ENCODE data around the gene FBXO24. TPM values are rescaled to one million over a fixed set of nuclear protein-coding genes. Genes with fewer than 3 reads are reported as not detected.

FBXO24 gene, protein sequence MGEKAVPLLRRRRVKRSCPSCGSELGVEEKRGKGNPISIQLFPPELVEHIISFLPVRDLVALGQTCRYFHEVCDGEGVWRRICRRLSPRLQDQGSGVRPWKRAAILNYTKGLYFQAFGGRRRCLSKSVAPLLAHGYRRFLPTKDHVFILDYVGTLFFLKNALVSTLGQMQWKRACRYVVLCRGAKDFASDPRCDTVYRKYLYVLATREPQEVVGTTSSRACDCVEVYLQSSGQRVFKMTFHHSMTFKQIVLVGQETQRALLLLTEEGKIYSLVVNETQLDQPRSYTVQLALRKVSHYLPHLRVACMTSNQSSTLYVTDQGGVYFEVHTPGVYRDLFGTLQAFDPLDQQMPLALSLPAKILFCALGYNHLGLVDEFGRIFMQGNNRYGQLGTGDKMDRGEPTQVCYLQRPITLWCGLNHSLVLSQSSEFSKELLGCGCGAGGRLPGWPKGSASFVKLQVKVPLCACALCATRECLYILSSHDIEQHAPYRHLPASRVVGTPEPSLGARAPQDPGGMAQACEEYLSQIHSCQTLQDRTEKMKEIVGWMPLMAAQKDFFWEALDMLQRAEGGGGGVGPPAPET
- 0.64 TPM in 1 of 2 replicates, not detected in the other for total RNA-seq

DNA sequence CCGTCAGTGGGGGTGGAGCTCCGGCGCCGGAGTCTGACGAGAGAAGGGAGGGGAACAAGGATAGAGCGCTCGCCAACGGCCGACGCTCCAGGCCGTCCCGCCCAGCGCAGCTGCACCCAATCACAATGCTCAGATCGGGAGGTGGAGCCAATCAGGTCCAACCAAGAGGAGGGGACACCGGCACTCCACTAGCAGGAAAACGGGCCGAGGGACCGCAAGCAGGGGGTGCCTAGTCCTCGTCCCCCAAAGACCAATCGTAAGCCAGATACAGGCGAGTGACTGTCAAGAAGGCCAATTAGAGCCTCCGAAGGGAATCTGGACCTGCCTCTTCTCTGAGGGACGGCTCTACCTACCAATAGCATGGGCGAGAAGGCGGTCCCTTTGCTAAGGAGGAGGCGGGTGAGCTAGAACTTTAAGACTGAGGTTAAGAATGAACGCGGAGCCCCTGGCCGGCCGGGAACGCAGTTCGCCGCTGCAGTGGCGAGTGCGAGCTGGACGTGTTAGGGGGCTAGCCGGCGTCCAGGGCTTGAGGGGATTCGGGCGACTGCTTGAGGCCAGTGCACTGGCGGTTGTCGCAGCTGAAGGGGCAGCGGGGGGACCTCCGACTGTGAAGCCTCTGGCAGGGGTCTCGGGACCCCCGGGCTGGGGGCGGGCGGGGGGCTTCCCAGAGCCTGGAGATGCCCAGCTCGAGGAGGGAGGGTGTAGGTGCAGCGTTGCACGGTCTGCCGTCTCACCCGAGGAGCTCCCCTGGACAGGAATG lies at the start of gene FBXO24:
Gene FBXO24, plus strand, starts transcription at position 63 of the 760 bp plus-strand sequence. Its CDS starts 298 bp downstream, at position 361.

DNA sequence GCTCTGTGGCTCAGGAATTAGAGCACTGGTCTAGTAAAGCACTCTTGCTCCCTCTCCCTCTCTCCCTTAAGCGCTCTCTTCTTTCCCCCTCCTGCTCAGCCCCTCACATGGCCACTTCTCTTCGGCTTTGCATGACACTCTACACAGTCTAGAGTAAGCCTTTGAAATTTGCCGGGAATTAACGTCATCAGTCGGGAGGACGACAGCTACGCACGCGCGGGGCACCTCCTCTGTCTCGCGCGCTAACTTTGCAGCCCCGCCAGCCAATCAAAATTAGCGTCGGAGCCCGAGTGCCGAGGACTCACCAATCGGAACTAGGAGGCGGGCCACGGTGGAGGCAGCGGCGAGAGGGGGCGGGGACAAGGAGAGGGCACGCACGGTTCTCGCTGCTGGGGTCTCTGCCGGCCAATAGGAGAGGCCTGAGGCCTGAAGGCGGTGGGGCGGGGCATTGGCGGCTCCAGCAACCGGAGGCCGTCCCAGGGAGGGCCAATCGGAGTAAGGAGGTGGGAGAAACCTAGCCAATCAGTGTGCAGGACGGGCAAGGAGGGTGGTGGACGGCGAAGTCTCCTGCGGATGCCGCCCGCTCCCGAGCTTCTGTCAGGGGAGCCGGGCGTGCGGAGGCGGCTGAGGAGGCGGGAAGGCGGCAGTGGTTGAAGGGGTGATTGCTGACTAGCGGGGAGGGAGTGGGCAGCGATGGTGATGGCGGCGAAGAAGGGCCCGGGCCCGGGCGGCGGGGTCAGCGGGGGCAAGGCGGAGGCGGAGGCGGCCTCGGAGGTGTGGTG lies 47.3 kb upstream of the FBXO24 start, which contains the start of gene AGFG2:
Gene AGFG2, plus strand, starts transcription at position 550 of the 782 bp plus-strand sequence. Its CDS starts 144 bp downstream, at position 694.

DNA sequence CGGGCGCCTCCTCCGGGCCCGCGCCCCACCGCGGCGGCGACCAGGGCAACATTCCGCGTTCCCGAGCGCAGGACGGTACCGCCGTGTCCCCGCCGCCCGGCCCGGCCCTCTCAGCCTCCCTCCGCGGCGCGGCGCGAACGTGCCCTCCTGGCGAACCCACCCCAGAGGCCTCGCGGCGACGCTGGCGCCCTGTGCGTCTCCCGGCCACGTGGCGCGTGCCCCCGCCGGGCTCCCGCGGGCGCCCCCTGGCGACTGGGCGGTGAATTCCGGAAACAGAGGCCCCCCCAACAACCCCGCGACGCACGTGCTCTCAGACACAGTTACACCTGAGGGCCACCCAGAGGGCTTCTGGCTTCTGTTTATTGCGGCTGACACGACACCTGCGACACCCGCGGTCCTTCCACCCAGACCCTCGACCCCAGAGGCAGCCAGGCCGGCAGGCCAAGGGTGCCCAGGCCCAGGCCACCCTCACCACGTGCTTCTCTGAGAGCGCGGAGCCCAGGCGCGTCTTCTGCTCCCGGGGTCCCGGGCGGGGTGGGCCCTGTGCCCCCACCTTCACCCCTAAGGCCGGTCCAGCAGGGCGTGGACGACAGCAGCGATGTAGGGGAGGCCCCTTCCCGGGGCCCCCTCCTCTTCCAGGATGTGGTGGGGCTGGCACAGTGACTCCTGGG lies 12.3 kb upstream of the FBXO24 start, which contains the start of gene SAP25:
Gene SAP25, minus strand, starts transcription at position 210 of the 671 bp plus-strand sequence. Its CDS starts 158 bp downstream, at position 52.

DNA sequence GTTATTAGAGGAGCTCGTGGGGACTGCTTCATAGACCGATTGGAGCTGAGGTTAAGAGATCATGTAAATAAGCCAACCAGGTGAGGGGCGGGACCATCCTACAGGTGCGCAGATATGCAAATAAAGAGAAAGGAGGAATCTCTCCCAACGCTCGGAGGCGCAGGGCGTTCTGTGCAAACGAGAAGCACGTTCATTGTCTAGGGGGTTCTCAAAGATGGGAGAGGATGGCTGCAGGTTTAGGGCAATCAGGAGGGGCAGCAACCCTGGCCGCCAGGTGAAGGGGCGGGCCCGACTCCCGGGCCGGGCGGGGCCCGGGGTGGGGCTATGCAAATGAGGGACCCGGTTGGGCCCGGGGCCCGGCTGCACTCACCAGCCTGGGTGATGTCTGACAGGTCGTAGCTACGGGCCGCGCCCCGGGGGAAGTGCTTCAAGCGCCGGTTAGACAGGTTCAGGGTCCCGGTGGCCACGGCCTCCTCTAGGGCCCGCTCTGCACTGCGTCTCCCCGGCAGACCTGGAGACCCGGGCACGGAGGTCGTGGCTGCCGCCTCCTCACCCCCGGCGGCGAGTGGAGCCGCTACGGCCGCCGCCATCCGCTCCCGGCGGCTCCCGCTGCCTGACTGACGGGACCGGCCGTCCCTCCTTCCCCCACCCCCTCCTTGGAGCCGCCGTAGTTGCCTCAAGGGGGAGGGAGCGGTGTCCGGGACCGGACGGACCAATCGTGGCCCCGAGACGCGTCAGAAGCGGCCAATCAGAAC lies 440 bp upstream of the FBXO24 start, which contains the start of gene LRCH4:
Gene LRCH4, minus strand, starts transcription at position 619 of the 755 bp plus-strand sequence. Its CDS starts 29 bp downstream, at position 590.

DNA sequence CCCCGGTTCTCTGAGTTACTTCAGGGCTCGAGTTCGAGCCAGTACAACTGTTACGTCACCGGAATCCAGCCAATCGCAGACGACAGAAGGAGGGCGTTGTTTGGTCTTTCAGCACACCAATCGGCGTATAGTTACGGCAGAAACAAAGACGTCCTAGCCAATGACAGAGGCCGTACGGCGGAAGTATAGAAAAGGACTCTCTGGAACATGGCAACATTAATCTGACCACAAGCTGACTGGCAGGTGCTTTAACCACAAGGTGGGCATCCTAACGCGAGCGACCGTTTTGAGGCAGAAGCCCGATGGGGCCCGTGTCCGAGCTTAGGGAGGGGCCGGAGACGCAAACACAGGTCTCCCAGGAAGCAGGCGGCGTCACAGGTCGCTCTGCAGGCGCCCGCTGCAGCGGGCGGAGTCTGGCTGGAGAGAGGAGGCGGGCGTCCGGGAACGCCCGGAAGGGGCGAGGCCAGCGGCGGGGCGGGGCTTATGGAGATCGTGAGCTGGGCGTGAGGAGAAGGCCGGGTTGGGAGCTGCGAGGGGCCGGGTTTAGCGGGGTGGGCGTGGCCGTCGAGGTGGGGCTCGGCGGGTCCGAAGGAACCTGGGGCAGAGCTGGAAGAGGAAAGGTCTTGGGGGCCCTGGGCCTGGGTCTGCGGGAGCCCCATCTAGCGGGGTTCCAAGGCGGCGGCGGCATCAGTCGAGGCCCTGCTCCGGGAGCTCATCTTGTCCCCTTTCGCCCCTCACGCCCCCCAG lies 26.0 kb downstream of the FBXO24 start, which contains the start of gene MOSPD3:
Gene MOSPD3, plus strand, starts transcription at position 558 of the 747 bp plus-strand sequence. CDS start 252 bp downstream, outside the sequence.

DNA sequence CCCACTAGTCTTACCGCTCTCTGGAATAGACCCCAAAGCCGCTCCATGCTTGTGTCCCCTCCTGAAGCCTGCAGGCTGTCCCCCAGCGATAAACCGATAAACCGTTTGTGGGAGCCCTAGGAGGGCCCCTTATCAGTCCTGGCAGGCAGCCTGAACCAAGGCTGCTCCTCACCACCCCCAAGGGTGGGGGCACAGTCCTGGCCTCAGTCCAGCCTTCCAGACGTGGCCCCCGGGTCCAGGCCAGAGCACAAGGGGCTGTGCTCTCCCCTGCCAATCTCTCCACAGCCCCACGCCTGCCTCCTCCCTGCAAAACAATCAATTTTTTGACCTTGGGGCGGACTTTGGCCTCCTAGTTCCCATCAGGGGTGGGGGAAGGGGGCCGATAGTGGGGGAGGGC lies 55.3 kb downstream of the FBXO24 start, which contains the start of gene TFR2:
Gene TFR2, minus strand, starts transcription at position 90 of the 397 bp plus-strand sequence. Its CDS starts 43 bp downstream, at position 47.

Other genes starting within 250 kb of the FBXO24 start
- 3.2 and 5.8 TPM in 2 replicates for gene PILRB, start 228.2 kb upstream of the FBXO24 start, total RNA-seq
- gene PILRA, start 212.8 kb upstream of the FBXO24 start, total RNA-seq = under 0.01 TPM in 1 of 2 replicates, not detected in the other
- 1.4 and 2.8 TPM in 2 replicates for gene ZCWPW1, start 157.6 kb upstream of the FBXO24 start, total RNA-seq
- 14.9 and 16.6 TPM in 2 replicates for gene MEPCE, start 156.5 kb upstream of the FBXO24 start, total RNA-seq
- 36.6 and 39.2 TPM in 2 replicates for gene PPP1R35, start 149.8 kb upstream of the FBXO24 start, total RNA-seq
- gene SPACDR, start 122.1 kb upstream of the FBXO24 start, total RNA-seq = 0.48 and 0.85 TPM in 2 replicates
- 12.4 and 14.9 TPM in 2 replicates for gene TSC22D4, start 107.1 kb upstream of the FBXO24 start, total RNA-seq
- 0.85 and 1.4 TPM in 2 replicates for gene NYAP1, start 102.4 kb upstream of the FBXO24 start, total RNA-seq
- gene AGFG2, start 47.1 kb upstream of the FBXO24 start, total RNA-seq = 3.4 and 7.0 TPM in 2 replicates
- not detected in 2 replicates for gene SAP25, start 12.4 kb upstream of the FBXO24 start, total RNA-seq
- 10.9 and 11.6 TPM in 2 replicates for gene LRCH4, start 199 bp upstream of the FBXO24 start, total RNA-seq
- gene PCOLCE, start 16.0 kb downstream of the FBXO24 start, total RNA-seq = 1.4 TPM in 1 of 2 replicates, not detected in the other
- 3.6 and 3.9 TPM in 2 replicates for gene MOSPD3, start 26.2 kb downstream of the FBXO24 start, total RNA-seq
- gene TFR2, start 55.2 kb downstream of the FBXO24 start, total RNA-seq = 0.72 and 1.3 TPM in 2 replicates
- not detected in 2 replicates for gene ACTL6B, start 70.1 kb downstream of the FBXO24 start, total RNA-seq
- 99.3 and 110 TPM in 2 replicates for gene GNB2, start 87.4 kb downstream of the FBXO24 start, total RNA-seq
- gene GIGYF1, start 107.9 kb downstream of the FBXO24 start, total RNA-seq = 12.3 and 15.1 TPM in 2 replicates
- 40.7 and 63.1 TPM in 2 replicates for gene POP7, start 119.8 kb downstream of the FBXO24 start, total RNA-seq
- gene EPO, start 134.1 kb downstream of the FBXO24 start, total RNA-seq = not detected in 2 replicates
- not detected in 2 replicates for gene ZAN, start 147.3 kb downstream of the FBXO24 start, total RNA-seq
- gene EPHB4, start 241.2 kb downstream of the FBXO24 start, total RNA-seq = 129 and 175 TPM in 2 replicates

All from tracheal epithelial cell (primary cell).